ENCODE measurements around the gene OR52W1.

GRCh38 chr11:6217722-6218121, 18.7 kb downstream of the OR52W1 start:
- TF ChIP-seq CTCF (conservative IDR thresholded peaks at IDR 0.05 in 1 of 2, IDR thresholded peaks at IDR 0.05 in 1 of 2; ENCODE audit: low read depth in 1 of 2, low read length in 2 of 2) (no peak), EZH2 (IDR thresholded peaks at IDR 0.05; ENCODE audit: low read length, missing control alignments) (no peak)

Data from fibroblast of lung (primary cell).